AG04449 (cell line): ENCODE results near the gene AGAP1.

Experiments
- CTCF ChIA-PET: fragments of 350-600 bp; formaldehyde crosslinking; extraction: SDS; loops from one replicate; lab custom pipeline; 2021; ENCODE audit warnings: antibody characterized with exemption; lab: Yijun Ruan, JAX
- POLR2A ChIA-PET: fragments of 400-600, 350-600 bp; formaldehyde crosslinking; extraction: SDS; loops from one replicate; lab custom pipeline; 2020; ENCODE audit warnings: antibody characterized with exemption, inconsistent platforms; lab: Yijun Ruan, JAX
- DNase-seq: peaks from one replicate; pipeline ENCODE4 v3.0.0-alpha.2; 2010; ENCODE audit warnings: low read depth, low spot score
- H3K4me3 ChIP-seq: 2 replicates; pipeline ENCODE4 v1.5.1; 2011; ENCODE audit warnings: low read depth, mild to moderate bottlenecking, control low read depth, low read length
- TF ChIP-seq, protein P1 (sequence below): IDR thresholded peaks from one replicate; pipeline ENCODE4 v1.5.1; 2011; ENCODE audit warnings: mild to moderate bottlenecking, moderate library complexity, low read length, control low read depth, inconsistent platforms; ENCODE audit not compliant: insufficient read depth; ENCODE audit errors: missing control alignments

AGAP1 gene

DNA sequence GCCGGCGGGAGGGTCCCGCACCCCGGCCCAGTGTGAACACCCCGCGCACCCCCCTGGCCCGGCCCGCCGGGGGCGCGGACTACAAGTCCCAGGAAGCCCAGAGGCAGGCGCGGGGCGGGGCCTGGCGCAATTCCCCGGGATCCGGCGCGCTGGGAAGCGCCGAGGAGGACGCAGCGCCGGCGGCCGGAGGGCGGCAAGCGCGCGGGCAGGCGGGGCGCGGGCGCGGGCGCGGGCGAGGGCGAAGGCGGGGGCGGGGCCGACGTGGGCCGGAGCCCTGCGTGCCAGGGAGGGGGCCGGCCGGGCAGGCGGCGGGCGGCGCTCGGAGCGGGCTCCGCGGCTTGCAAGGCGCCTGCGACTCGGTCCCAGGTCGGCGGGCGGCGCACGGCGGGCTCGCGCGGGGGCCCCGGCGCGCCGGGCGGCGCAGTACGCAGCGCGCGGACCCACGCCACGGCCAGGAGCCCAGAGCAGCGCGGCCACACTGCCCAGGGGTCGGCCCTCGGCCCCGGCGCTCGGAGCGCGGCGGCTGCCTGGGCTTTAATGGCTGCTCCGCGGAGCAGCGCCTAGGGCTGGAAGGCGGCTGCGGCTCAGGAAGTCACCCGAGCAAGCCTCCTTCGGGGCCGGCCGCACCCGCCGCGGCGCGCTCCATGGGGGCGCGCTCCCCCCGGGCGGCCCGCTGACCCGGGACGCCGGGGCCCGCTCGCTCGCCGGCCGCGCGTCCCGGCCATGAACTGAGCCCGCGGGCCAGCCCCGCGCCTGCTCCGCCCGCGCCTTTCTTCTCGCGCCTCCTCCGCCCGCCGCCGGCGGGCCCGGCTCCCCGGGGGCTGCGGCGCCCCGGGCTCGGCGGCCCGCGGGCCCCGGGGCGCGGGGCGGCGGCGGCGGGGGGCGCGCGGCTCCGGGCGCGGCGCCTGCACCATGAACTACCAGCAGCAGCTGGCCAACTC, at the start of gene AGAP1:
Gene AGAP1 (plus strand): TSS at position 269 of the 941 bp plus-strand sequence.
- POLR2A ChIA-PET: interaction anchor here (0.6 kb wide), 1 partner anchor 26 kb away, joined by 3 read pairs; no protein-coding TSS in a partner anchor
- DNase-seq: no peak
- CTCF ChIA-PET: no interaction called here
- TF ChIP-seq, protein P1, sequence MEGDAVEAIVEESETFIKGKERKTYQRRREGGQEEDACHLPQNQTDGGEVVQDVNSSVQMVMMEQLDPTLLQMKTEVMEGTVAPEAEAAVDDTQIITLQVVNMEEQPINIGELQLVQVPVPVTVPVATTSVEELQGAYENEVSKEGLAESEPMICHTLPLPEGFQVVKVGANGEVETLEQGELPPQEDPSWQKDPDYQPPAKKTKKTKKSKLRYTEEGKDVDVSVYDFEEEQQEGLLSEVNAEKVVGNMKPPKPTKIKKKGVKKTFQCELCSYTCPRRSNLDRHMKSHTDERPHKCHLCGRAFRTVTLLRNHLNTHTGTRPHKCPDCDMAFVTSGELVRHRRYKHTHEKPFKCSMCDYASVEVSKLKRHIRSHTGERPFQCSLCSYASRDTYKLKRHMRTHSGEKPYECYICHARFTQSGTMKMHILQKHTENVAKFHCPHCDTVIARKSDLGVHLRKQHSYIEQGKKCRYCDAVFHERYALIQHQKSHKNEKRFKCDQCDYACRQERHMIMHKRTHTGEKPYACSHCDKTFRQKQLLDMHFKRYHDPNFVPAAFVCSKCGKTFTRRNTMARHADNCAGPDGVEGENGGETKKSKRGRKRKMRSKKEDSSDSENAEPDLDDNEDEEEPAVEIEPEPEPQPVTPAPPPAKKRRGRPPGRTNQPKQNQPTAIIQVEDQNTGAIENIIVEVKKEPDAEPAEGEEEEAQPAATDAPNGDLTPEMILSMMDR: no peak
- H3K4me3 ChIP-seq: peak within 1 kb of the TSS; percentile 73

- POLR2A ChIA-PET: no interaction called here
- no peak for DNase-seq
- TF ChIP-seq, protein P1: no peak
- CTCF ChIA-PET: no interaction called here
- no peak overlapping the region for H3K4me3 ChIP-seq
These were observed 49.7 kb upstream of the AGAP1 start for GRCh38 chr2:235444101-235444597.

DNA sequence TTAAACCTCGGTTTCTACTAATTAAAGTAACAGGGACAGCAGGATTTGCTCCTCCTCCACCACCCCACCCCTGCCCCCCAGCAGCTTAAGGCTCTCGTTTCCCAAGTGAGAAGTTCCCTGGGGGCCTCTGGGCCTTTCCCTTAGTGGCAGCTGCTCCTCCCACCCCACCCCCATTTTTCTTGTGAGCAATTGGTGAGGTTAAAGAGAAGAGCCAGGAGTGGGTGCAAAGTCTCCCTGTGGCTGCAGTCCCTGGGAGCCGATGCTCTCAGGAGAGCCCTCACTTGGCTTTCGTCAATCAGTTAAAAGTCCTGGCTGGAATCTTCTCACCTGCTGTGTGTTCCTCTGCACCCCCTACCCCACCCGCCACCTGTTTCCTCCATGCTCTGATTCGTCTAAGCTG, 48.7 kb upstream of the AGAP1 start:
- TF ChIP-seq, protein P1: no peak
- H3K4me3 ChIP-seq: no peak overlapping the region
- ChIA-PET CTCF (no interaction called here), POLR2A (interaction anchor here (0.7 kb wide), 1 partner anchor 11 kb away, joined by 3 read pairs; no protein-coding TSS in a partner anchor)
- no peak for DNase-seq

DNA sequence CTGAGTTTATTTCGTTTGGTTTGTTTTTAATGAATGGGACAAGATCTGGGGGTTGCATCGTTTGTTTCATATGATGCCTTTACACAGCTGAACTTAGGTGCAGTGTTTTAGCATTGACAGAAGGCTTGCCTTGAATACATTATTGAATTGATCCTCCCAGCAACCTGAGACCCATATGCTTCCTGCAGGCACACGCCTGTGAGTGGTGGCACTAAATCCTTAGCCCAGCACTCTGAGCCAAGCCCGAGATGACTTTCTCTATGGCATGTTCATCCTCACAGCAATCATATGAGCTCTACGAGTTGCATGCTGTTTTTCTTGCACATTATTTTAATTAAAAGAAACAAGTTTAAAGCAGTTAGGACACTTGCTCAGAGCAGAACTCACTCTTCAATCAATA, 47.8 kb upstream of the AGAP1 start:
- no peak overlapping the region for H3K4me3 ChIP-seq
- TF ChIP-seq, protein P1: no peak
- DNase-seq: no peak
- CTCF ChIA-PET: interaction anchor here (0.9 to 1.6 kb wide), 3 partner anchors 9 to 149 kb away, joined by 3 read pairs; no protein-coding TSS in a partner anchor
- POLR2A ChIA-PET: no interaction called here

- ChIA-PET POLR2A (no interaction called here), CTCF (interaction anchor here (1.6 kb wide), 1 partner anchor 16 kb away, joined by 3 read pairs; no protein-coding TSS in a partner anchor)
- no peak for DNase-seq
These were observed 46.6 kb upstream of the AGAP1 start for GRCh38 chr2:235447210-235447609.

More at GRCh38 chr2:235447210-235447609, 46.6 kb upstream of the AGAP1 start:
- TF ChIP-seq, protein P1: no peak
- no peak overlapping the region for H3K4me3 ChIP-seq
